Limb (tissue), 2 donors: ENCODE results near the gene COLGALT1.
"Not testable (repeated sequence)": the region's sequence is repeated elsewhere in the genome, so short reads cannot be mapped to it uniquely, and the experiment has no call there.

Source experiments
- DNase-seq, 2 donors: peaks; one replicate each; pipeline ENCODE4 v3.0.0-alpha.2; 2016; ENCODE audit errors: extremely low spot score in 2 of 2

The COLGALT1 gene

GRCh38 chr19:17532557-17532956 is 22.9 kb upstream of the COLGALT1 start:
- no peak for DNase-seq

- DNase-seq: no peak
These were observed 20.7 kb upstream of the COLGALT1 start for GRCh38 chr19:17534767-17535166.

- DNase-seq: no peak
These were observed 18.5 kb upstream of the COLGALT1 start for GRCh38 chr19:17536955-17537354.

GRCh38 chr19:17538684-17539237 is 16.7 kb upstream of the COLGALT1 start:
- DNase-seq: no peak

- DNase-seq: peak; percentile 77 to 92
These were observed 16.0 kb upstream of the COLGALT1 start for GRCh38 chr19:17539238-17540117.

GRCh38 chr19:17540174-17540573 is 15.3 kb upstream of the COLGALT1 start:
- DNase-seq: no peak

- DNase-seq: no peak
These were observed 14.2 kb upstream of the COLGALT1 start for GRCh38 chr19:17541184-17541759.

- DNase-seq: no peak
These were observed 13.4 kb upstream of the COLGALT1 start for GRCh38 chr19:17542042-17542441.

- DNase-seq: no peak
These were observed 12.5 kb upstream of the COLGALT1 start for GRCh38 chr19:17542793-17543582.

GRCh38 chr19:17543986-17544385 is 11.5 kb upstream of the COLGALT1 start:
- DNase-seq: no peak

GRCh38 chr19:17544418-17544817 is 11.0 kb upstream of the COLGALT1 start:
- no peak for DNase-seq

GRCh38 chr19:17548145-17548544 is 7.3 kb upstream of the COLGALT1 start:
- DNase-seq: no peak

- DNase-seq: no peak
These were observed 6.2 kb upstream of the COLGALT1 start for GRCh38 chr19:17549085-17549740.

GRCh38 chr19:17550076-17550667 is 5.3 kb upstream of the COLGALT1 start:
- no peak for DNase-seq

GRCh38 chr19:17552735-17553134 is 2.7 kb upstream of the COLGALT1 start:
- not testable (repeated sequence) for DNase-seq

GRCh38 chr19:17553256-17553655 is 2.2 kb upstream of the COLGALT1 start:
- peak; percentile 65 to 82 for DNase-seq

- DNase-seq: no peak
These were observed 425 bp upstream of the COLGALT1 start for GRCh38 chr19:17554968-17555479.

- DNase-seq: peak; percentile 8 to 62
These were observed 722 bp downstream of the COLGALT1 start for GRCh38 chr19:17555929-17556813.

GRCh38 chr19:17556995-17557394 is 1.5 kb downstream of the COLGALT1 start:
- no peak for DNase-seq

- no peak for DNase-seq
These were observed 2.0 kb downstream of the COLGALT1 start for GRCh38 chr19:17557466-17557865.
